WI38 (cell line): ENCODE data around the gene MROH9.

ENCODE experiments used
- H3K4me3 ChIP-seq: 2 replicates; pipeline ENCODE4 v1.5.1; 2011; ENCODE audit warnings: low read depth, mild to moderate bottlenecking, control low read depth, low read length
- TF ChIP-seq, protein P1 (sequence below): IDR thresholded peaks from 2 replicates; pipeline ENCODE4 v1.5.1; 2012; ENCODE audit warnings: low read depth, mild to moderate bottlenecking, control low read depth, low read length

Gene MROH9

DNA sequence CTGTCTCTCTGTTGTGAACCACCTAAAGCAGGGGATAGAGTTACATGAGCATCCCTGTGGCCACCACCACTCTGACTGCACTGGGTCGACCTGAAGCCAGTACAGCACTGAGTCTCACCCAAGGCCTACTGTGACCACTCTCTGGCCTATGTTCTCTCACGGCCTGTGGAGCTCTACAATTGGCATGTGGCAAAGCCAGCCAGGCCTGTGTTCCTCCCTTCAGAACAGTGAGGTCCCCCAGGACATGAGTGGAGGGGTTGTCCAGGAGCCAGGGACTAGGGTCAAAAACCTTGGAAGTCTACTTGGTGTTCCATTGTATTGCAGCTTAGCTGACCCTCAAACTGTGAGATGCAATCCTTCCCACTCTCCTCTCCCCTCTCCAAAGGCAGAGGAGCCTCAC lies 112.7 kb downstream of the MROH9 start:
- no peak overlapping the region for H3K4me3 ChIP-seq
- TF ChIP-seq, protein P1, sequence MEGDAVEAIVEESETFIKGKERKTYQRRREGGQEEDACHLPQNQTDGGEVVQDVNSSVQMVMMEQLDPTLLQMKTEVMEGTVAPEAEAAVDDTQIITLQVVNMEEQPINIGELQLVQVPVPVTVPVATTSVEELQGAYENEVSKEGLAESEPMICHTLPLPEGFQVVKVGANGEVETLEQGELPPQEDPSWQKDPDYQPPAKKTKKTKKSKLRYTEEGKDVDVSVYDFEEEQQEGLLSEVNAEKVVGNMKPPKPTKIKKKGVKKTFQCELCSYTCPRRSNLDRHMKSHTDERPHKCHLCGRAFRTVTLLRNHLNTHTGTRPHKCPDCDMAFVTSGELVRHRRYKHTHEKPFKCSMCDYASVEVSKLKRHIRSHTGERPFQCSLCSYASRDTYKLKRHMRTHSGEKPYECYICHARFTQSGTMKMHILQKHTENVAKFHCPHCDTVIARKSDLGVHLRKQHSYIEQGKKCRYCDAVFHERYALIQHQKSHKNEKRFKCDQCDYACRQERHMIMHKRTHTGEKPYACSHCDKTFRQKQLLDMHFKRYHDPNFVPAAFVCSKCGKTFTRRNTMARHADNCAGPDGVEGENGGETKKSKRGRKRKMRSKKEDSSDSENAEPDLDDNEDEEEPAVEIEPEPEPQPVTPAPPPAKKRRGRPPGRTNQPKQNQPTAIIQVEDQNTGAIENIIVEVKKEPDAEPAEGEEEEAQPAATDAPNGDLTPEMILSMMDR: no peak

DNA sequence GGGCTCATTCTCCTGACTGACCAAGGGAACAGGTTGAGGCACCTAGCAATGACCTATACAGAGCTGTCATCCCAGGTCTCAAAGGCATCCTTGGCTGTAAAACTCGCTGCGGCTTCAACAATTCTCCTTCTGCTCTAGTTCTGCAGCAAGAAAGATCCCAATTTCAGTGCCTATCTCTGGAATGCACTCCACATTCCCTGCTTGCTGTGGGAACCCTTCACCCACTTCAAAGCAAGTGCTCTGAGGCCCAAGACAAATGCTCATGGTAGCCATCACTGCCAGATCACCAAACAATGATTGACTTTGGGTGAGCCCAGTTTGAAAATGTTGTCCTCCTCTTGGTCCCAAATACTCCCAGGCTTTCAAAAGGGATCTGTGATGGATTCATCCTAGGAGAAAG lies 117.6 kb downstream of the MROH9 start:
- TF ChIP-seq, protein P1: no peak
- H3K4me3 ChIP-seq: no peak overlapping the region

DNA sequence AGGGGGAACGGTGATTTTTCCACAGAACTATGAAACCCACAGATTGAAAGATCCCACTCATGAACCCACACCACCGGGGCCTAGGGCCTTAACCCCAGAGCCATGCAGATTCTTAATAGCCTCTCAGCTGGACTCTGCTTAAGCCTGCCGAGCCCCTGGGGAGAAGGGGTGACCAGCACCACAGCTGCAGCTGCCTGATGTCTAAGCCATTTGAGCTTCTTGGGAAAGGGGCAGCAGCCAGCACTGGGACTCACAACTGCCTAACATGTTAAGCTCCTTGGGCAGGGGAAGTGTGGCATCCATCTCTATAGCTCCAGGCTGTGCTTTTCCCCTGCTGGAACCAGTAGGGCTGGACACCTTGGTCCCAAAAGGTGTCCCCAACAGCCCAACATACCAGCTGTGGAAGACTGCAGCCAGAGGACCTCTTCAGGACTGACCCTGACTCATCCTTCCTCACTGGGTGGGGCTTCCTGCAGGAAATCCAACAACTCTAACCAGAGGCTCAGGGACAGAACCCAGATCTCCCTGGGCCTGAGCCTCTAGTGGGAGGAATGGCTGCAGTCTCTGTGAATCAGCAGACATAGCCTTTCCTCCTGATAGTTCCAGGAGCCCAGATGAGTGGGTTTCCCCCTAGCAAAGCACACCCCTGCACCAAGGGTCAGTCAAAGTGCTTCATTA lies 120.8 kb downstream of the MROH9 start:
- TF ChIP-seq, protein P1: no peak
- no peak overlapping the region for H3K4me3 ChIP-seq

DNA sequence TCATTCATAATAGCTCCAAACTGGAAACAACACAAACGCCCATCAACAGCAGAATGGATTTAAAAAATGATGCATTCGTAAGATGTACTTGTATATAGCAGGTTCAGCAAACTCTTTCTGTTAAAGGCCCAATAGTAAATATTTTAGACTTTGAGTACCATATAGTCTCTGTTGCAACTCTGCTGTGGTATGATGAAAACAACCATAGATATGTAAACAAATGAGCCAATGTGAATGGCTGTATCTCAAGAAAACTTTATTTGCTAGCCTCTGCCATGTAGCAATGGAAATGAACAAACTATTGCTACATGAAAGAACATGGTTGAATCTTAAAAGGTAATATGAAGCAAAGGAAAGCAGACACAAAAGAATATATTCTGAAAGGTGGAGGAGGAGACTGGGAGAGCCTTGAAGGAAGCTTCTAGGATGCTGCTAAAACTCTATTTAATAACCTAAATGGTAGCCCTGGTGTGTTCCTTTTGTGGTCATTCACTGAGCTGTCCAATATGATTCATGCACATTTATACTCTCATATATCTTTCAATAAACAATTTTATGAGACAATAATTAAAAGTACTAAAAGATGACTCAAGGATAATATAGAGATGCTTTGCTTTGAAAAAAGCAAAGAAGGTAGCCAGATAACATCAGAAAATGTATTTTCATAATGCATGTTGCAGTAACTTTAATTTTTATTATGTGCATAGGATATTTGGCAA lies 126.2 kb downstream of the MROH9 start:
- no peak overlapping the region for H3K4me3 ChIP-seq
- TF ChIP-seq, protein P1: no peak

DNA sequence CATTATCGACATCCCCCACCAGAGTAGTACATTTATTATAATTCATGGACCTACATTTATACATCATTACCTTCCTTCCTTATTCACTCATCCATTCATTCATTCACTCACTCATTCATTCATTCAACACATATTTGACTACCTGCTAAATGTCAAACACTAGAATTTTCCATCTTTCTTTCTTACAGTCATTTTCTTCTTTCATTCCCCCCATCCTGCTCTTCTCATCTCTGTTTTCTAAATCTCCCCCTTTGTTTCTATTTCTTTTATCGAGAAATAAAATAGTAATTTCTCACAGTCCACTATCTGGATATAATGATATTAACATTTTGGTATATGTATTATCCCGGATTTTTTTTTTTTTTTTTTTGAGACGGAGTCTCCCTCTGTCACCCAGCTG lies 127.6 kb downstream of the MROH9 start:
- H3K4me3 ChIP-seq: no peak overlapping the region
- TF ChIP-seq, protein P1: no peak

DNA sequence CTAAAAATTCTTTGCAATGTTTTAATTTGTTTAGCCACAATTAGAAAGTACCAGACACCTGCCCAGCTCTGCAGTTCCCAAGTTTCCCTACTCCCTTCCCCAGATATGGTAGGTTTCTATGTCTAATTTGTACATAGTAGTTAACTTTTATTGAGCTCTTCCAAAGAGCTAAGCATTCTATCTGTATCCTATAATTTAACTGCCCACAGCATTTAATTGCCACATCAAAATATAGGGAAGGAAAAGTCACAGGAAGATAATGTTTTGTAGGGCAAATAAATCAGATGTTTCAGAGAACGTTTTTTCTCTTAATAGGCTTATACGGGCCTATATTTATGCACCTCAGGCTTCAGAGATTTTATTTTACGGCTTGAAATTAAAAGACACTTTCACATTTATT lies 139.7 kb downstream of the MROH9 start:
- TF ChIP-seq, protein P1: no peak
- no peak overlapping the region for H3K4me3 ChIP-seq

DNA sequence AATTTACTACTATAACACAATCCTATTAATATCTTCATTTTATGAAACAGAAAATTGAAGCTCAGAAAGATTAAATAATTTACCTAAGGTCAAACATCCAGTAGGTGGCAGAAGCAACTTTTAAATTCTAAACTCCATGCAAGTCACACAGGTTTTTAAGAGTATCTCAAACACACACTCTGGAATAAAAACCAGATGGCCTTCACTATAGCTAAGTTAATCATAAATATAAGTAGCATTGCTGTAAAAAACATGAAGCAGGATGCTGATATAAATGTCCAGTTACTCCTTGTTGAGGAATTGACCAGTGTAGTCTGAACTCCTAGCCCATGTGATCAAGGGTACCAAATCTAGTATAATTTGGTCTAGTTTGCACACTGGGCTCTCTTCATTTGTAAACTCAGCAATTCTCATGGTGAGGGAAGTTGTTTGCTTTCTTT lies 146.0 kb downstream of the MROH9 start:
- TF ChIP-seq, protein P1: no peak
- no peak overlapping the region for H3K4me3 ChIP-seq
